Hindlimb muscle (tissue), 1 donor: ENCODE results near the gene CAPN10. TPM values are rescaled to one million over a fixed set of nuclear protein-coding genes. Genes with fewer than 3 reads are reported as not detected.
A peak's percentile ranks its signal among the peaks of the same experiment; 100 is the strongest.

Experiments
- DNase-seq: peaks from one replicate; pipeline ENCODE4 v3.0.0-alpha.2; 2013
- polyA plus RNA-seq: library from polyadenylated mRNA; unstranded; fragments of 120-200 nt; gene quantifications from one replicate; pipeline ENCODE4 v1.2.1, GENCODE V29; 2013; ENCODE audit not compliant: insufficient read length

Gene CAPN10
- polyA plus RNA-seq, 1 donor, result 16.7 TPM

GRCh38 chr2:240563951-240564560 is 22.5 kb upstream of the CAPN10 start:
- DNase-seq, result no peak

- DNase-seq, result no peak
Measured at GRCh38 chr2:240564561-240565332, 21.8 kb upstream of the CAPN10 start.

GRCh38 chr2:240565333-240566202 is 21.0 kb upstream of the CAPN10 start:
- no peak for DNase-seq

DNA sequence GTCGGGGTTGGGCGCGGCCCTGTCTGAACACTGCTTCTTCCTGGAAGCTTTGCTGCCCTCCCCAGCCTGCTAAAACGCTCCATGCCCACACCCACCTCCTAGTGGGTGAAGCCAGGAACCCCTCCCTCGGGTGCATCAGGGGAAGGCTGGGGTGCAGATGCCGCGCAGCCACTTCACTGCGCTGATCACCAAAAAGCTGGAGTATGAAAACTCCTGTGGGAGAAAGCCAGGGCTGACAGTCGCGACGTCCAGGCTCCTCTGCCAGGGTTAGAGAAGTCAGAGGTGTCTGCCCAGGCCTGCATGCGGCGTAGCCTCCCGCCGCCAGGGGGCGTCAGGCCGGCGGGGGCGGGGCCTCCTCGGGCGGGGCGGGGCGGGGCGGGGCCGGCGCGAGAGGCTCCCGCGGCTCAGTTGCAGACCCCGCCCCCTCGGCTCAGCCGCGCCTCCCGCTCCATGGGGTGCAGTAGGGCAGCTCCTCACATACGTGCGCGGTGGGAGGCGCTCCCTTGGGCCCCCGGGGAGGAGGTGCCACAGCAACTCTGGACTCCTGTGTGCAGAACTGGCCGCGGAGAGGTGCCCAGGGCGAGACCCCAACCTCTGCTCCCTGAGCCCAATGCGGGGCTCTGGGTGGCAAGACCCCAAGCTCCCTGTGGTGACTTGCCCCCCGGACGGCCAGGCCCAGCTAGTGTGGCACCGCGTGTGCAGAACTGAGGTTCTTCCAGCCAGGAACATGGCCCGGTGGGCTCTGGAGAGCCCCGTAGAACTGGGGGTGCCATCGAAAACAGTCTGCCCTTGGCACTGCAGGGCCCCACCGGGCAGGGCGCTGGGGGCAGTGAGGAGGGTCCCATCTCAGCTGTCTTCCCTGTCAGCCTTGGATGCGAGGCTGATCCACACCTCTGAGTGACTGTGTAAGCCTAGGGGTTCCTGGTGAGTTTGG is 20.1 kb upstream of the CAPN10 start:
- peak; percentile 79 for DNase-seq

- no peak for DNase-seq
Measured at GRCh38 chr2:240567137-240567871, 19.2 kb upstream of the CAPN10 start.

DNA sequence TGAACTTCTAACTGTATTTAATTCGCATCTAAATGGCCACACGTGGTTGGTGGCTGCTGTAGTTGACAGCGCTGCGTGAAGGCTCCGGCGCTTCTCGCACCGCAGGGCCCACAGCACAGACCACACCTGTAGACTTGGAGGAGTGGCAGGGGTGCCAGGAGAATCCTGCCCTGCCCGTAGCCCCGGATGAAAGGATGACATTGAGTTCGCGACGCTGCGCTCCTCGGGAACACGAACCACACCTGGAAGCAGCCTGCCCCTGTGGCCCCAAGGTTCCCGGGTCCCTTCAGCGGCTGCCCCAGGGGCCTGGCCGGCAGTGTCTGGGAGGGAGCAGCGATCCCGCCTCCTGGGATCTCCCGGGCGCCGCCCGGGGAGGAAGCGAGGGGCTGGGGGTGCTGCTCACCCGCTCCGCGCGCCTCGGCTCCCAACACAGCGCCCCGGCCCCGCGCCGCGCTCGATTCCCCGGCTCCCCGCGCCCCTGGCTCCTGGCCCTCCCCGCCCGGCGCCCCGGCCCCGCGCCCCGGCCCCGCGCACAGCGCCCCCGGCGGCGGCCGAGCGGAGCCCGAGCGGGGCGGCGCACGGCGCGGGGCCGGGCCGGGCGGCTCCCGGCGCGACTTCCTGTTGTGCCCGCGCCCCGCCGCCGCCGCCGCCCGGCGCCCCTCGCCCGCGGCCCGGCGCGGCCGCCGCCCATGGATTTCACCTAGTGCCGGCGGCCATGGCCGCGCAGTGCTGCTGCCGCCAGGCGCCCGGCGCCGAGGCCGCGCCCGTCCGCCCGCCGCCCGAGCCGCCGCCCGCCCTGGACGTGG is 18.5 kb upstream of the CAPN10 start, which contains the start of gene RNPEPL1:
Gene RNPEPL1, plus strand, starts transcription at position 613 of the 806 bp plus-strand sequence. Its CDS starts 103 bp downstream, at position 716.
- no peak for DNase-seq

GRCh38 chr2:240568678-240569522 is 17.6 kb upstream of the CAPN10 start:
- DNase-seq, result peak; percentile 87

- DNase-seq, result no peak
Measured at GRCh38 chr2:240569523-240569997, 17.0 kb upstream of the CAPN10 start.

DNA sequence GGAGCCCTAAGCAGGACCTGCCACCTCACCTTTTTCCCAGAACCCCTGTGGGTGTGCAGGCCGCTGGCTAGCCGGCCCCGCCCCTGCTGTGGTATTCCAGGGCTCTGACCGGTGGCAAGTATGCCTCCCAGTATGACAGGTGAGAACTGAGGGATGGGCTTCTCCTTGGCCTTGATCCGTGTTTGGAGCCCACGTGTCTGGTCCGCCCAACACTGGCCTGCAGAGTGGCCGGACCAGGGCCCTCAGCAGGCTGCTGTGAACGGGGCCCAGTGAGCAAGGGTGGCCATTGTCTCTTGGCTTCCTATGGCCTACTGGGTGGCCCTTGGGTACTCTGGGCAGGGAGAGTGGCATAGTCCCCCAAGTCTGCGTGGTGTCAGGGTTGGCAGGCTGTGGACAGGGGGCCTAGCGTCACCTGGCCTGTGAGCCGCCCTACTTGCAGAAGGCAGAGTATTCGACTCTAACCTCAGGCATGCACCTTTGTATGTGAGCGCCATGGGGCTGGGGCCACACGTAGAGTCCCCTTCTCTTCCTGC is 16.5 kb upstream of the CAPN10 start:
- no peak for DNase-seq

DNA sequence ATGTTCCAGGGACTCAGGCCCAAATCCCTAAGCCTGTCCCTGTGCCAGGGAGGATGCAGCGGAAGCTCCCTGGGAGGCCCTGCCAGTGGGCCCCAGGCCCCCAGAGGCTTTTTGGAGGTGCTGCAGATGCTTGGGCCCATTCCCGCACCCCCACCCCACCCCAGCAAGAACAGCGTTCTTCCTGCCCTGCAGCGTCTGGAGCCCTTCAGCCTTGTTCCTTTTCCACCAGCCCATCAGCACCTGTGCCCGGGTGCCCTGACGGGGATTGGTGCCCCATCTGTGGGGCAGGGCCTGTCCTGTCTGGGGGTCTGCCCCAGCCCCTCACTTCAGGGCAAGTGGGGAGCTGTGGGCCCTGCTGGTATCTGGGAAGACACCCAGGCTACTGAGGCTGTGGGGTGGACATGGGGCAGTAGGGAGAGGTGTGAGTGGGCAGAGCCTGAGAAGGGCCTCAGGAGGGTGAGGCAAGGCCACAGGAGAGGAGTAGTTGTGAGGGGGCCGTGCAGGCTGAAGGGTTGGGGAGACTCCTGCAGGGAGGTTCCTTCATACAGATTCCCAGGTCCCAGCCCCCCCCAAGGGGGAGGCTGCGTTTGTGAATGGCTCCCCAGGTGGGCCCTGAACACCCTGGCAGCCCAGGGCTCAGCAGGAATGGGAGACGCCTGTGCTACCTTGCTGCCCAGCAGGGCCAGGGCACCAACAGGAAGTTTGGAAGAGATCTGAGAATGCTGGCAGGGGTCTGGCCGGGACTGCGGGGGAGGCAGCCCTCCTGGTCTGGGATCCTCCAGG is 15.8 kb upstream of the CAPN10 start:
- no peak for DNase-seq

- DNase-seq, result no peak
Measured at GRCh38 chr2:240571314-240571973, 15.1 kb upstream of the CAPN10 start.

DNA sequence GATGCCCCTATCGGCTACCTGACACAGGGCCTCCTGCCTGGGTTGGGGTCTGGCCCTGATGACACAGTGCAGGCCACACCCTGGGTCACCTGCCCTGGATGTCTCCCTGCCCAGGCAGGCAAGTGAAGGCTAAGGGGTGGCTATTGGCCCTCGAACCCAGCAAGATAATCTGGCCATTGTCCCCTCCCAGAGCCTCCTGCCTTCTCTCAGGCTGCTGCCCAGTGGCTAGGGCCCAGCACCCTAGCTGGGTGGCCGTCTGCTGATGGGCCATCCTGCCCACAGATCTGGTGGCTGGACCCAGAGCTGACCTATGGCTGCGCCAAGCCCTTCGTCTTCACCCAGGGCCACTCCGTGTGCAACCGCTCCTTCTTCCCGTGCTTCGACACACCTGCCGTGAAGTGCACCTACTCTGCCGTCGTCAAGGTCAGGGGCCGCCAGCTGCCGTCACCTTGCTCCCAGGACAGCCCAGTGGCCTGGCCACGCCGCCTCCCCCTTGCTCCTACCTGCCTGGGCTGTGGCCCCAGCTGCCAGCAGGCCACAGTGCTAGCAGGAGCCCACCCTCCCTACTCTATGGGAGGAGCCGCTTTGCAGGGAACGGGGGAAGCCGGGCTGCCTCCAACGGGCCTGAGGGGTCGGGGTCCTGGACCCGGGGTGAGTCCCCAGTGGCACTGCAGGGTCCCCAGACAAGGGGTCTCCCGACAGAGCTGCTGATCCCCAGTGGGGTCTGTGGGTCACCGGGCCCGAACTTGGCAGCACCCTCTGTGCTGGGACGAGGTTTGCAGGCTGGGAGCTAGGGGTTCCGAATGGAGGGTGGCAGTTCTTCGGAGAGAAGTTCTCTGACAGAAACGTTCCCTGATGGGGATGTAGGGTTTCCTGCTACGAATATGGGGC is 14.1 kb upstream of the CAPN10 start:
- no peak for DNase-seq

- no peak for DNase-seq
Measured at GRCh38 chr2:240573071-240573515, 13.4 kb upstream of the CAPN10 start.

DNA sequence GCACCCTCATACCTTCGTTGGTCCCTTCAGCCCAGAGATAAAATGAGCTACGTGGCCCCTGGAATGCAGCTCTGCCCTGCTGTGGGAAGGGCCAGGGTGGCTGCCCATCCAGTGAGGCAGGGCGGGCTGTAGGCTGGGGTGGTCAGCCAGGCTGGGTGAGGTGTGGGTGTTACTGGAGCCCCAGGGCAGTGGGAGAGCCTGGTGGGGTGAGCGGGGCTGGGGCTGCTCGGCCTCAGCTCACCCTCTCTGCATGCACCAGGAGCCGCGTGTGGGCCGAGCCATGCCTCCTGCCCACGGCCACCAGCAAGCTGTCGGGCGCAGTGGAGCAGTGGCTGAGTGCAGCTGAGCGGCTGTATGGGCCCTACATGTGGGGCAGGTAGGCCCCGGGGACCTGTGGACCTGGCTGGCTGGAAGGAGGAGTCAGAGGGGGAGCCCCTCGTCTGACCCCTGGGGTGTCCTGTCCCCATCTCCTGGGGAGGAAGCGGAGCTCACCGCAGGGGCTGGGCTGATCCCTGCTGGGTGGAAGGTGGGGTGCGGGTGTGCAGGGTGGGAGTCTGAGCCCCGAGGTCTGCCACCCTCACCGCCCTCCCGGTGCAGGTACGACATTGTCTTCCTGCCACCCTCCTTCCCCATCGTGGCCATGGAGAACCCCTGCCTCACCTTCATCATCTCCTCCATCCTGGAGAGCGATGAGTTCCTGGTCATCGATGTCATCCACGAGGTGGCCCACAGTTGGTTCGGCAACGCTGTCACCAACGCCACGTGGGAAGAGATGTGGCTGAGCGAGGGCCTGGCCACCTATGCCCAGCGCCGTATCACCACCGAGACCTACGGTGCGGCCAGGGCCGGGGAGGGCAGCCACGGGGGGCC is 12.8 kb upstream of the CAPN10 start:
- no peak for DNase-seq

- no peak for DNase-seq
Measured at GRCh38 chr2:240574386-240575100, 12.0 kb upstream of the CAPN10 start.
